Measurements from ENCODE around the gene TMEM165.

Gene TMEM165

GRCh38 chr4:55438314-55438713 is 42.6 kb downstream of the TMEM165 start:
- TF ChIP-seq, protein P1, sequence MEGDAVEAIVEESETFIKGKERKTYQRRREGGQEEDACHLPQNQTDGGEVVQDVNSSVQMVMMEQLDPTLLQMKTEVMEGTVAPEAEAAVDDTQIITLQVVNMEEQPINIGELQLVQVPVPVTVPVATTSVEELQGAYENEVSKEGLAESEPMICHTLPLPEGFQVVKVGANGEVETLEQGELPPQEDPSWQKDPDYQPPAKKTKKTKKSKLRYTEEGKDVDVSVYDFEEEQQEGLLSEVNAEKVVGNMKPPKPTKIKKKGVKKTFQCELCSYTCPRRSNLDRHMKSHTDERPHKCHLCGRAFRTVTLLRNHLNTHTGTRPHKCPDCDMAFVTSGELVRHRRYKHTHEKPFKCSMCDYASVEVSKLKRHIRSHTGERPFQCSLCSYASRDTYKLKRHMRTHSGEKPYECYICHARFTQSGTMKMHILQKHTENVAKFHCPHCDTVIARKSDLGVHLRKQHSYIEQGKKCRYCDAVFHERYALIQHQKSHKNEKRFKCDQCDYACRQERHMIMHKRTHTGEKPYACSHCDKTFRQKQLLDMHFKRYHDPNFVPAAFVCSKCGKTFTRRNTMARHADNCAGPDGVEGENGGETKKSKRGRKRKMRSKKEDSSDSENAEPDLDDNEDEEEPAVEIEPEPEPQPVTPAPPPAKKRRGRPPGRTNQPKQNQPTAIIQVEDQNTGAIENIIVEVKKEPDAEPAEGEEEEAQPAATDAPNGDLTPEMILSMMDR (IDR thresholded peaks at IDR 0.05; ENCODE audit: unreplicated experiment in 3 of 3) = no peak
- Mint-ChIP-seq H3K36me3 (ENCODE audit: low read depth) (peaks cover 70% of the 10 kb centered on the region), H3K4me3 (no peak overlapping the region), H3K4me1 (no peaks in the 10 kb centered on the region), H3K27ac (no peak overlapping the region), H3K27me3 (ENCODE audit: low read depth) (no peaks in the 10 kb centered on the region), H3K9me3 (no peaks in the 10 kb centered on the region)

- Mint-ChIP-seq H3K9me3 (no peaks in the 10 kb centered on the region), H3K36me3 (ENCODE audit: low read depth) (peaks cover 73% of the 10 kb centered on the region), H3K27me3 (ENCODE audit: low read depth) (no peaks in the 10 kb centered on the region), H3K27ac (no peak overlapping the region), H3K4me1 (no peaks in the 10 kb centered on the region), H3K4me3 (no peak overlapping the region)
- TF ChIP-seq, protein P1 (IDR thresholded peaks at IDR 0.05; ENCODE audit: unreplicated experiment in 3 of 3) = no peak
Observed at GRCh38 chr4:55439023-55439422, 43.3 kb downstream of the TMEM165 start.

GRCh38 chr4:55440786-55441185 is 45.0 kb downstream of the TMEM165 start:
- Mint-ChIP-seq H3K4me3 (no peak overlapping the region), H3K9me3 (no peaks in the 10 kb centered on the region), H3K27me3 (ENCODE audit: low read depth) (no peaks in the 10 kb centered on the region), H3K4me1 (no peaks in the 10 kb centered on the region), H3K27ac (no peak overlapping the region), H3K36me3 (ENCODE audit: low read depth) (peaks cover 65% of the 10 kb centered on the region)
- TF ChIP-seq, protein P1 (IDR thresholded peaks at IDR 0.05; ENCODE audit: unreplicated experiment in 3 of 3) = no peak

GRCh38 chr4:55442541-55442940 is 46.8 kb downstream of the TMEM165 start:
- no peak overlapping the region for H3K27ac Mint-ChIP-seq
- peaks cover under 1% of the 10 kb centered on the region for H3K4me1 Mint-ChIP-seq
- TF ChIP-seq, protein P1 (IDR thresholded peaks at IDR 0.05; ENCODE audit: unreplicated experiment in 3 of 3) = no peak
- peaks cover 59% of the 10 kb centered on the region for H3K36me3 Mint-ChIP-seq (ENCODE audit: low read depth)
- H3K4me3 Mint-ChIP-seq = no peak overlapping the region
- no peaks in the 10 kb centered on the region for H3K9me3 Mint-ChIP-seq
- no peaks in the 10 kb centered on the region for H3K27me3 Mint-ChIP-seq (ENCODE audit: low read depth)

DNA sequence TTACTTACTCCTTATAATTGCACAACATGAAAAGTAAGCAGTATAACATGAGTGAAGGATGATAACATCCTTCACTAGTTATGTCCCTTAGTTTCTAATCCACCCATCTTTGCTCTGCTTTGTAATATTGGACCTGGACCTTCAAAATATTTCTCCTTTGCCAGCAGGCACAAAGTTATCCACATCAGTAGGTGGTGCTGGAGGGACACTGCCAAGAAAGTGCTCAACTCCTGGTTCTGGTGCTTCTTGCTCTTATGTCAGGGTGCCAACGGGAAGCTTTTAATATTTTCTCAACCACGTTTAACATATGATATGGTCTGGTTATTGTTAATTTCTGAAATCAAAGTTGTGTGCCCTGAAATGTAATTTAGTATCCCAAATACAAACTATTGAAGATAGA is 49.1 kb downstream of the TMEM165 start:
- no peaks in the 10 kb centered on the region for H3K27me3 Mint-ChIP-seq (ENCODE audit: low read depth)
- no peak overlapping the region for H3K27ac Mint-ChIP-seq
- H3K36me3 Mint-ChIP-seq (ENCODE audit: low read depth) = peaks cover 57% of the 10 kb centered on the region
- TF ChIP-seq, protein P1 (IDR thresholded peaks at IDR 0.05; ENCODE audit: unreplicated experiment in 3 of 3) = peak in 1 of 3 experiments; percentile 12
- no peak overlapping the region for H3K4me3 Mint-ChIP-seq
- peaks cover 16% of the 10 kb centered on the region for H3K4me1 Mint-ChIP-seq
- H3K9me3 Mint-ChIP-seq = no peaks in the 10 kb centered on the region

DNA sequence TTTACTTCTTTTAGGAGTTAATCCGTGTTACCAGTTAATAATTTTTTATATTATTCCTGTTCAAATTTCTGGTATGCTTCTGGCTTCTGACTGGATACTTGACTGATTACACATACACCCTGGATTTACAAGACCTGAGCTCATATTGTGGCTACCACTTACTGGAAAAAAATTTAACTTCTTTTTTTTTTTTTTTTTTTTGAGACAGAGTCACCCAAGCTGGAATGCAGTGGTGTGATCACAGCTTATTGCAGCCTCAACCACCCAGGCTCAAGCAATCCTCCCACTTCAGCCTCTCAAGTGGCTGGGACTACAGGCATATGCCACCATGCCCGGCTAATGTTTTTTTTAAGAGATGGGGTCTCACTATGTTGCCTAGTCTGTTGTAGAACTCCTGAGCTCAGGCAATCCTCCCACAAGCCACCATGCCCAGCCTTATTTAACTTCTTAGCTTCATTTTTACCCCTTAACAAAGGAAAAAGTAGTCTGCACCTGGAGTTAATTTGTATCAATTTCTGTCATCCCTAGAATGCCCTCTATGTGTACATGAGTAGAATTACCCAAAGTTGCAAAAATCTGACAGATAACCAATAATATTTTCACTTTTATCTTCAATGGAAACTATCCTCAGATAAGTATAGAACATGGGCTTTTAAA is 50.3 kb downstream of the TMEM165 start:
- Mint-ChIP-seq H3K36me3 (ENCODE audit: low read depth) (peaks cover 60% of the 10 kb centered on the region), H3K27ac (no peak overlapping the region), H3K4me3 (no peak overlapping the region), H3K27me3 (ENCODE audit: low read depth) (no peaks in the 10 kb centered on the region), H3K4me1 (peaks cover 21% of the 10 kb centered on the region), H3K9me3 (no peaks in the 10 kb centered on the region)
- TF ChIP-seq, protein P1 (IDR thresholded peaks at IDR 0.05; ENCODE audit: unreplicated experiment in 3 of 3) = no peak
